NB4 (cell line): ENCODE results near the gene NKAP.
"Not testable (repeated sequence)": the region's sequence is repeated elsewhere in the genome, so short reads cannot be mapped to it uniquely, and the experiment has no call there.

Source experiments
- DNase-seq: peaks from one replicate; pipeline ENCODE4 v3.0.0; 2010; ENCODE audit warnings: low read depth
- H3K4me3 ChIP-seq: one replicate; pipeline ENCODE4 v1.5.1; 2011; ENCODE audit warnings: mild to moderate bottlenecking, low read depth, low read length, moderate library complexity
- MYC ChIP-seq: IDR thresholded peaks from 2 replicates; pipeline ENCODE4 v1.6.1; 2011; ENCODE audit warnings: low read depth, low read length
- POLR2A ChIP-seq: IDR thresholded peaks from 2 replicates; pipeline ENCODE4 v1.6.1; 2011; ENCODE audit warnings: mild to moderate bottlenecking; ENCODE audit not compliant: insufficient read length; ENCODE audit errors: extremely low read depth
- TF ChIP-seq, protein P1 (sequence below): IDR thresholded peaks from one replicate; pipeline ENCODE4 v1.5.1; 2012; ENCODE audit warnings: low read depth, low read length
- TF ChIP-seq, protein P2 (sequence below): IDR thresholded peaks from 2 replicates; pipeline ENCODE4 v1.6.1; 2011; ENCODE audit warnings: low read depth, low read length

The NKAP gene

DNA sequence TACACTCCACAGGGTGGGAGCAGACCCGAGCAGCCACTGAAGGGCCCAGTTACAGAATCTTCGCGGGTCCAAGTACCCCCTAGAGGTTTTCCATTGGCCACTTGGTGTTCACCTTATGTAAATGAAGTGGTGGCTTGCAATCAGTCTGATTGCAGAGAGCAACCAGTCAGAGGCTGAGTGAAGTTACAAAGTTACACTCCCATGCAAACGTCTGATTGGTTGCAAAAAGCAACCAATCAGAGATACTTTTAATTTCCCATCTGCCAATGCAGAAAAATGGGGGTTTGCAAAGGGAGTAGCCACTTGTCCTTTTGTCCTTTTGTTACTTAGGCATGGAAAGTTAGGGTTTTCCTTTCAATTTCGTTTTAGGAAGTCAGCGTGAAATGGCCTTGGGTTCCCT, 27.0 kb upstream of the NKAP start:
- TF ChIP-seq POLR2A = no peak
- TF ChIP-seq MYC = no peak
- TF ChIP-seq, protein P1, sequence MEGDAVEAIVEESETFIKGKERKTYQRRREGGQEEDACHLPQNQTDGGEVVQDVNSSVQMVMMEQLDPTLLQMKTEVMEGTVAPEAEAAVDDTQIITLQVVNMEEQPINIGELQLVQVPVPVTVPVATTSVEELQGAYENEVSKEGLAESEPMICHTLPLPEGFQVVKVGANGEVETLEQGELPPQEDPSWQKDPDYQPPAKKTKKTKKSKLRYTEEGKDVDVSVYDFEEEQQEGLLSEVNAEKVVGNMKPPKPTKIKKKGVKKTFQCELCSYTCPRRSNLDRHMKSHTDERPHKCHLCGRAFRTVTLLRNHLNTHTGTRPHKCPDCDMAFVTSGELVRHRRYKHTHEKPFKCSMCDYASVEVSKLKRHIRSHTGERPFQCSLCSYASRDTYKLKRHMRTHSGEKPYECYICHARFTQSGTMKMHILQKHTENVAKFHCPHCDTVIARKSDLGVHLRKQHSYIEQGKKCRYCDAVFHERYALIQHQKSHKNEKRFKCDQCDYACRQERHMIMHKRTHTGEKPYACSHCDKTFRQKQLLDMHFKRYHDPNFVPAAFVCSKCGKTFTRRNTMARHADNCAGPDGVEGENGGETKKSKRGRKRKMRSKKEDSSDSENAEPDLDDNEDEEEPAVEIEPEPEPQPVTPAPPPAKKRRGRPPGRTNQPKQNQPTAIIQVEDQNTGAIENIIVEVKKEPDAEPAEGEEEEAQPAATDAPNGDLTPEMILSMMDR = no peak
- TF ChIP-seq, protein P2, sequence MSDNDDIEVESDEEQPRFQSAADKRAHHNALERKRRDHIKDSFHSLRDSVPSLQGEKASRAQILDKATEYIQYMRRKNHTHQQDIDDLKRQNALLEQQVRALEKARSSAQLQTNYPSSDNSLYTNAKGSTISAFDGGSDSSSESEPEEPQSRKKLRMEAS = no peak
- DNase-seq = no peak
- no peak overlapping the region for H3K4me3 ChIP-seq

DNA sequence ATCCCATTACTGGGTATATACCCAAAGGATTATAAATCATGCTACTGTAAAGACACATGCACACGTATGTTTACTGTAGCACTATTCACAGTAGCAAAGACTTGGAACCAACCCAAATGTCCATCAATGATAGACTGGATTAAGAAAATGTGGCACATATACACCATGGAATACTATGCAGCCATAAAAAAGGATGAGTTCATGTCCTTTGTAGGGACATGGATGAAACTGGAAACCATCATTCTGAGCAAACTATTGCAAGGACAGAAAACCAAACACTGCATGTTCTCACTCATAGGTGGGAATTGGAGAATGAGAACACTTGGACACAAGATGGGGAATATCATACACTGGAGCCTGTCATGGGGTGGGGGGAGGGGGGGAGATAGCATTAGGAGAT, 23.3 kb upstream of the NKAP start:
- not testable (repeated sequence) for H3K4me3 ChIP-seq, DNase-seq

DNA sequence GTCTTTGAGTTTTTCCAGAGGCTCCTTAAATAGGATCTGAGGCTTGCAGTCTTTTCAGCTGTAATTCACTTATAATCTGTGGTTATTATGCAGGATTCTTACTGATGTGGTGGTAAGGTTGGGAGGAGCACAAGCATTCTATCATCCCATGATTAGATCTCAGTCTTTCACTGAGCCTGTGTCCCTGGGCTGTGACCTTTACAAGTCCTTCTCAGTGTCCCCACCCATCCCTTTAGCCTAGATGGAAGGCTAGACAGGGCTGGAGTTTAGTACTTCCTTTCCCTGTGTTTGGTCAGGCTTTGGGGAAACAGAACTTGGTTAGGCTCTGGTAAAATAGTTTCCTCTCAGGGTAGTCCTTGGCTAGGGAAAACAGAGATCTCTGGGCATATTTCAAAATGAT, 17.1 kb upstream of the NKAP start:
- no peak for DNase-seq
- TF ChIP-seq, protein P2 = no peak
- TF ChIP-seq POLR2A (no peak), MYC (no peak)
- TF ChIP-seq, protein P1 = no peak
- no peak overlapping the region for H3K4me3 ChIP-seq

DNA sequence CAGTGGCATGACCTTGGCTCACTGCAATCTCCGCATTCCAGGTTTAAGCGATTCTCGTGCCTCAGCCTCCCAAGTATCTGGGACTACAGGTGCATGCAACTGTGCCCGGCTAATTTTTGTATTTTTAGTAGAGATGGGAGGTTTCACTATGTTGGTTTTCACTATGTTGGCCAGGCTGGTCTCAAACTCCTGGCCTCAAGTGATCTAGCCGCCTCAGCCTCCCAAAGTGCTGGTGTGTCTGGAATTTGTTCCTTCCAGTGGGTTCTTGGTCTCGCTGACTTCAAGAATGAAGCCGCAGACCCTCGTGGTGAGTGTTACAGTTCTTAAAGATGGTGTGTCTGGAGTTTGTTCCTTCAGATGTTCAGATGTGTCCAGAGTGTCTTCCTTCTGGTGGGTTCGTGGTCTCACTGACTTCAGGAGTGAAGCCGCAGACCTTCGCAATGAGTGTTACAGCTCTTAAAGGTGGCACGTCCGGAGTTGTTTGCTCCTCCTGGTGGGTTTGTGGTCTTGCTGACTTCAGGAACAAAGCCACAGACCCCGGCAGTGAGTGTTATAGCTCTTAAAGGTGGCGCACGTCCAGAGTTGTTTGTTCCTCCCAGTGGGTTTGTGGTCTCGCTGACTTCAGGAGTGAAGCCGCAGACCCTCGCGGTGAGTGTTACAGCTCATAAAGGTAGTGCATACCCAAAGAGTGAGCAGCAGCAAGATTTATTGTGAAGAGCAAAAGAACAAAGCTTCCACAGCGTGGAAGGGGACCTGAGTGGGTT, 12.4 kb upstream of the NKAP start:
- DNase-seq = peak; percentile 64
- not testable (repeated sequence) for H3K4me3 ChIP-seq

DNA sequence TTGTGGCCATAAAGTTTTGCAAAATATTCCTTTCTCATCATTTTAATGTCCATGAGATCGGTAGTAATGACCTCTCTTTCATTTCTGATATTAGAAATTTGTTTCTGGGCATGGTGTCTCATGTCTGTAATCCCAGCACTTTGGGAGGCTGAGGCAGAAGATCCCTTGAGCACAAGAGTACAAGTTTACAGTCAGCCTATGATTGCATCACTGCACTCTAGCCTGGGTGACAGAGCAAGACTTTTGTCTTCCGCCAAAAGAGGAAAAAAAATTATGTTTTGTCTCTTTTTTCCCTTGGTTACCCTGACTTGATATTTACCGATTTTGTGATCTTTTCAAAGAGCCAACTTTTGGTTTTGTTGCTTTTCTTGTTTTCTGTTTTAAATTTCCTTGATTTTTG, 10.8 kb upstream of the NKAP start:
- TF ChIP-seq MYC = no peak
- TF ChIP-seq, protein P1 = no peak
- no peak for TF ChIP-seq POLR2A
- TF ChIP-seq, protein P2 = no peak
- DNase-seq = peak; percentile 30
- no peak overlapping the region for H3K4me3 ChIP-seq

DNA sequence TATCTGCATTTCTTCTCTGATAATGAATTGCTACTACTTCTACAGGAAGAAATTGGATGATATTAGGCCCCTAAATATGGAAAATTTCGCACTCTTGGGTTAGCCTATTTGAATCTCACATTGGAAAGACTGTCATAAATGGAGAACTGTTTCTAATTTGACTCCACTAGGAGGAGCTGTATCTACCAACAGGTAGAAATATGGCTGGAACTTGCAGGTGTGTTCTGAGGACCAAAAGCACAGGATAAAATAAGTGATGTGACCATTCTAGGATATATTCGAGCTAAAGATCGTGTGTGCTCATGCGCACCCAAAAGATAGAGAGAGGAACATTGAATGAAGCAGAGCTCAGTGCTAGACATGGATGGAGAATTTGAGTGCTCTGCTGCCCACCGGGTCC, 4.8 kb upstream of the NKAP start:
- TF ChIP-seq, protein P2 = no peak
- TF ChIP-seq MYC (no peak), POLR2A (no peak)
- TF ChIP-seq, protein P1 = no peak
- DNase-seq = no peak

DNA sequence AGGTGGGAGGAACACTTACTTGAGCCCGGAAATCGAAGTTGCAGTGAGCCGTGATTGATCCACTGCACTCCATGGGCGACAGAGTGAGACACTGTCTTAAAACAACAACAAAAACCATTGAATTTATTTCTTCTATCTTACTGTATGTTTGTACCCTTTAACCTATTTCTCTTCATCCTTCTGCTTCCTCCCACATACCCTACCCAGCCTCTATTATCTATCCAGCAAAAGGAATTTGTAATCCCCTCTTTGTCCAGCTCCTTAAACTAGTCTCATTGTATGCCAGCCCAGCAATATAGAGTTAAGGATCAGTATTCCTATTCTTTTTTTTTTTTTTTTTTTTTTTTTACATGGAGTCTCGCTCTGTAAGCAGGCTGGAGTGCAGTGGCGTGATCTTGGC, 1.9 kb upstream of the NKAP start:
- no peak for DNase-seq
- TF ChIP-seq MYC (no peak), POLR2A (no peak)
- TF ChIP-seq, protein P2 = no peak
- TF ChIP-seq, protein P1 = no peak
- no peak overlapping the region for H3K4me3 ChIP-seq

More for the DNA sequence above, 4.8 kb upstream of the NKAP start:
- no peak overlapping the region for H3K4me3 ChIP-seq
